Measurements from ENCODE around the gene DUOXA1. TPM values are rescaled to one million over a fixed set of nuclear protein-coding genes. Genes with fewer than 3 reads are reported as not detected.

DUOXA1 gene
- total and polyA plus RNA-seq, 9 of the 15 experiments (the other 6 are each of a cell fraction or from before 2014, with no cell fraction given), result 0.17 to 0.74 (median 0.24) TPM; not detected in 6

DNA sequence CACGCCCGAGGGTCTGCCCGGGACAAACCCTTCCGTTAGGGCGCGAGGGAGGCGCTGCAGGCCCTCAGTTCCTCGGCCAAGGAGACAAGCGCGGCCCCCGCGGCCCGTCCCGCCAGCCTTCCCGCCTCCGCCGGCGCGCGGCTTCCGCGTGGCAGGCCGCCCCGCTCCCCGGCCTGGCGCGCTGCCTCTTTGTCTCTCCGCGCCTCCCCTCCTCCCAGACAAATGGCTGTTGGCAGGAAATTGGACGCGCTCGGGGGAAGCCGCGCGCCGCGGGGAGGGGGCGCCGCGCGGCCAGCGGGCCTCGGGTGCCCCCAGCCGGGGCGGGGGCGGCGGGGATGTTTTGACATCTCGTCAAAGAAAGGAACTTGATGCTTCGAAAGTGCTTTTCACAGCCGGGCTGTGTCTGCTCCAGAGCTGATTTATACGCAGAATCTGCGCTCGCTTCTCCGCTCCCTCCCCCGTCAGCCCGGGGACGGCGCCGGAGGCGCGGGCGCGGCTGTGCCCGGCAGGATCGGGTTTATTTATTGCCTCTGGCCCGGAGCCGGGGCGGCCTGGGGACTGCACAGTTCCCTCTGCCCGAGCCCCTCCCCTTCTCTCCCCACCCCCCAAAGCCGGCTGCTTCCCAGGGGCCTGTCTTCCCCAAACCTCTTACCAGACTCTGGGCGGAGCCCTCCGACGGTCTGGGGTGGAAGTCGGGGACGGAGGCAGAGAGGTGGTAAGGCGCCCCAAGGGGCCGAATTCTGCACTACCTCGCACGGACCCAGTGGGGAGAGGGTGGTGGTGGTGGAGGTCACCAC, 37.4 kb upstream of the DUOXA1 start (continued):
- TF ChIP-seq MLX (CRISPR knock-in tag; conservative IDR thresholded peaks at IDR 0.05) (no peak), ARID1B (IDR thresholded peaks at IDR 0.05) (peak; percentile 40; the same call in 1 of the 2 replicates), ZBTB9 (CRISPR knock-in tag; IDR thresholded peaks at IDR 0.05) (peak; percentile 73; the same call in 1 of the 2 replicates), RBM17 (IDR thresholded peaks at IDR 0.05; ENCODE audit: borderline replicate concordance, low read depth, low read length) (no peak), GABPA (tag; conservative IDR thresholded peaks at IDR 0.05; ENCODE audit: low read depth) (peak; percentile 56; the same call in 1 of the 2 replicates), ZNF655 (CRISPR knock-in tag; IDR thresholded peaks at IDR 0.05) (no peak), KDM1A (IDR thresholded peaks at IDR 0.05) (no peak; a peak in 1 of 4 replicates), PPARD (CRISPR knock-in tag; IDR thresholded peaks at IDR 0.05) (no peak), BACH1 (tag; IDR thresholded peaks at IDR 0.05) (no peak), BHLHE40 (IDR thresholded peaks at IDR 0.05; ENCODE audit: low read length) (peak; percentile 18; the same call in 1 of the 2 replicates), PTBP1 (IDR thresholded peaks at IDR 0.05; ENCODE audit: low read depth, low read length) (no peak), TBL1XR1 (IDR thresholded peaks at IDR 0.05; ENCODE audit: low read length in 2 of 2) (no peak; a peak in 1 of 4 replicates), RBM25 (IDR thresholded peaks at IDR 0.05; ENCODE audit: low read depth, low read length, severe bottlenecking) (no peak), MBD2 (IDR thresholded peaks at IDR 0.05; ENCODE audit: borderline replicate concordance, low read depth) (peak; percentile 47; the same call in 1 of the 2 replicates), SPI1 (IDR thresholded peaks at IDR 0.05; ENCODE audit: borderline replicate concordance, low read depth, low read length) (peak; percentile 56), HMBOX1 (IDR thresholded peaks at IDR 0.05) (no peak), ZNF717 (CRISPR knock-in tag; IDR thresholded peaks at IDR 0.05) (no peak)
- TF ChIP-seq, protein P1, sequence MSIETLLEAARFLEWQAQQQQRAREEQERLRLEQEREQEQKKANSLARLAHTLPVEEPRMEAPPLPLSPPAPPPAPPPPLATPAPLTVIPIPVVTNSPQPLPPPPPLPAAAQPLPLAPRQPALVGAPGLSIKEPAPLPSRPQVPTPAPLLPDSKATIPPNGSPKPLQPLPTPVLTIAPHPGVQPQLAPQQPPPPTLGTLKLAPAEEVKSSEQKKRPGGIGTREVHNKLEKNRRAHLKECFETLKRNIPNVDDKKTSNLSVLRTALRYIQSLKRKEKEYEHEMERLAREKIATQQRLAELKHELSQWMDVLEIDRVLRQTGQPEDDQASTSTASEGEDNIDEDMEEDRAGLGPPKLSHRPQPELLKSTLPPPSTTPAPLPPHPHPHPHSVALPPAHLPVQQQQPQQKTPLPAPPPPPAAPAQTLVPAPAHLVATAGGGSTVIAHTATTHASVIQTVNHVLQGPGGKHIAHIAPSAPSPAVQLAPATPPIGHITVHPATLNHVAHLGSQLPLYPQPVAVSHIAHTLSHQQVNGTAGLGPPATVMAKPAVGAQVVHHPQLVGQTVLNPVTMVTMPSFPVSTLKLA (conservative IDR thresholded peaks at IDR 0.05), result peak in 1 of 2 experiments; percentile 46; a peak in 1 of 4 replicates
- TF ChIP-seq, protein P2, sequence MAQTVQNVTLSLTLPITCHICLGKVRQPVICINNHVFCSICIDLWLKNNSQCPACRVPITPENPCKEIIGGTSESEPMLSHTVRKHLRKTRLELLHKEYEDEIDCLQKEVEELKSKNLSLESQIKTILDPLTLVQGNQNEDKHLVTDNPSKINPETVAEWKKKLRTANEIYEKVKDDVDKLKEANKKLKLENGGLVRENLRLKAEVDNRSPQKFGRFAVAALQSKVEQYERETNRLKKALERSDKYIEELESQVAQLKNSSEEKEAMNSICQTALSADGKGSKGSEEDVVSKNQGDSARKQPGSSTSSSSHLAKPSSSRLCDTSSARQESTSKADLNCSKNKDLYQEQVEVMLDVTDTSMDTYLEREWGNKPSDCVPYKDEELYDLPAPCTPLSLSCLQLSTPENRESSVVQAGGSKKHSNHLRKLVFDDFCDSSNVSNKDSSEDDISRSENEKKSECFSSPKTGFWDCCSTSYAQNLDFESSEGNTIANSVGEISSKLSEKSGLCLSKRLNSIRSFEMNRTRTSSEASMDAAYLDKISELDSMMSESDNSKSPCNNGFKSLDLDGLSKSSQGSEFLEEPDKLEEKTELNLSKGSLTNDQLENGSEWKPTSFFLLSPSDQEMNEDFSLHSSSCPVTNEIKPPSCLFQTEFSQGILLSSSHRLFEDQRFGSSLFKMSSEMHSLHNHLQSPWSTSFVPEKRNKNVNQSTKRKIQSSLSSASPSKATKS (CRISPR knock-in tag; IDR thresholded peaks at IDR 0.05), result no peak
